Measurements from ENCODE around the gene SPECC1. TPM values are rescaled to one million over a fixed set of nuclear protein-coding genes. Genes with fewer than 3 reads are reported as not detected.

Gene SPECC1
- total RNA-seq, 2 donors from 2014 or later = 15.8 to 17.4 TPM

DNA sequence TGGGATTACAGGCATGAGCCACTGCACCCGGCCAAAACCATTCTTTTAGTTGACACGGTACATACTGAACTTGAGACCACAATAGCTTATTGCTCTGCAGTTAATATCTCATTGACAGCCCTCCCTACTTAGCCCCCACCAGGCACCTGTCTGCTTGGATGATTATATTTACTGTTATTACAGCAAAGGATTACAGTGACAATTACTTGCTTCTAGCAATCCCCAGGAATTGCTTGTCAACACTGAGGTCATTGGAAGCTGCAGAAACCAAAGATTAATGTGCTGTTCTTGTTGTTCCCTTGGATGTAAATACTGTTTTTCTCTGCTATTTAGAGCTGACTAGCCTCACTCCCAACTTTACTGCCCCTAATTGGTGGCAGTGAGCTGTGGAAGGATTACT lies 247.0 kb downstream of the SPECC1 start:
- TF ChIP-seq CTCF (IDR thresholded peaks at IDR 0.05) = no peak
- no peaks in the 10 kb centered on the region for H3K27me3 ChIP-seq
- H3K27ac ChIP-seq = no peak overlapping the region
- H3K9me3 ChIP-seq = no peaks in the 10 kb centered on the region
- intact Hi-C loops (cut with DNase I) = no loop called here
- H3K36me3 ChIP-seq (replicated peaks in 1 of 2; ENCODE audit: insufficient read depth in 1 of 2, low read depth in 2 of 2) = peaks cover 0 to 2% of the 10 kb centered on the region in 2 donors
- ATAC-seq (no peak), DNase-seq (no peak)
- no peak overlapping the region for H3K4me3 ChIP-seq
- WGBS, 2 donors = 90 to 98% methylated on average over 2 of the region's 2 CpGs
- no peaks in the 10 kb centered on the region for H3K4me1 ChIP-seq

GRCh38 chr17:20257008-20257407 lies 247.8 kb downstream of the SPECC1 start:
- no peak for ATAC-seq
- 61 to 67% methylated on average over 1 of the region's 1 CpG for WGBS, 2 donors
- intact Hi-C loops (cut with DNase I) = no loop called here

DNA sequence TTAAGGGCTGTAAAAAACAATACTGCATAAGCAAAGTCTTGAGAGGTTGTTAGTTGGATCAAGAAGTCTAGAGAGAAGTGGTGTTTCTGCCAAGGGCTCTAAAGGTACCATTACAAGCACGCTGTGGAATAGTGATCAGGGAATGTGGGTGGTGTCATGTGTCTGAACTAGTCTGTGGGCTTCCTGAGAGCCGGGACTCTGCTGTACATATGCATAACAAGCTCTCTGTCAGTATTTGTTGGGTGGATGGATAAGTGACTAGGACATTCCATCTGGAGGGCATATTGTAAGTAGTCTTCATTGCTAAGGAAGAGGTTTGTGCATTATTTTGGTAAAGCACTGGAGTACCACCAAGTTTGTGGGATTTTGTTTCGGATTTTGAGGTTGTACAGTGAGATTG lies 248.6 kb downstream of the SPECC1 start:
- H3K4me3 ChIP-seq = no peak overlapping the region
- TF ChIP-seq POLR2A (IDR thresholded peaks at IDR 0.05) (no peak), CTCF (IDR thresholded peaks at IDR 0.05) (no peak)
- WGBS, 2 donors = 89 to 91% methylated on average over 3 of the region's 3 CpGs

More at GRCh38 chr17:20257008-20257407, 247.8 kb downstream of the SPECC1 start:
- H3K27me3 ChIP-seq = no peaks in the 10 kb centered on the region
- H3K4me3 ChIP-seq = no peak overlapping the region
- DNase-seq = no peak
- H3K27ac ChIP-seq = no peak overlapping the region
- TF ChIP-seq POLR2A (IDR thresholded peaks at IDR 0.05) = no peak
- no peak for TF ChIP-seq CTCF (IDR thresholded peaks at IDR 0.05)
- peaks cover 0 to 2% of the 10 kb centered on the region in 2 donors for H3K36me3 ChIP-seq (replicated peaks in 1 of 2; ENCODE audit: insufficient read depth in 1 of 2, low read depth in 2 of 2)
- H3K4me1 ChIP-seq = no peaks in the 10 kb centered on the region
- H3K9me3 ChIP-seq = no peaks in the 10 kb centered on the region

DNA sequence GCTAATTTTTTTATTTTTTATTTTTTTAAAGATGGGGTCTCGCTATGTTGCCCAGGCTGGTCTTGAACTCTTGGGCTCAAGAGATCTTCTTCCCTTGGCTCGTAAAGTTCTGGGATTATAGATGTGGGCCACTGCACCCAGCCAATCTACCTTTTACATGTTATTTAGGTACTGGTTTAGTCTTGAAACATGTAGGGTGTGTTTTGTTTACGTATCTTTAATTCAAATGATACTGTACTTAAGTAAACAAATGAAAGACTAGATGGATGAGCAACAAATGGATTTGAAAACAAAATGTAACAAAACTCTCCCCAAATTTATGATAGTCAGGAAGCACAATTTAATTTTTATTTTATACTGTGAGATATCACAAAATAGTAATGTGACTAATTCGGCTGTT lies 250.5 kb downstream of the SPECC1 start:
- DNase-seq (no peak), ATAC-seq (no peak)
- H3K4me1 ChIP-seq = no peaks in the 10 kb centered on the region
- H3K9me3 ChIP-seq = no peaks in the 10 kb centered on the region
- no peak overlapping the region for H3K27ac ChIP-seq
- peaks cover 0 to 2% of the 10 kb centered on the region in 2 donors for H3K36me3 ChIP-seq (replicated peaks in 1 of 2; ENCODE audit: insufficient read depth in 1 of 2, low read depth in 2 of 2)
- no peak overlapping the region for H3K4me3 ChIP-seq
- intact Hi-C loops (cut with DNase I) = no loop called here
- no peak for TF ChIP-seq CTCF (IDR thresholded peaks at IDR 0.05)
- no peak for TF ChIP-seq POLR2A (IDR thresholded peaks at IDR 0.05)
- 92 to 95% methylated on average over 4 of the region's 4 CpGs for WGBS, 2 donors
- H3K27me3 ChIP-seq = no peaks in the 10 kb centered on the region

More for the DNA sequence above, 248.6 kb downstream of the SPECC1 start:
- no peak for ATAC-seq
- H3K36me3 ChIP-seq (replicated peaks in 1 of 2; ENCODE audit: insufficient read depth in 1 of 2, low read depth in 2 of 2) = peaks cover 0 to 2% of the 10 kb centered on the region in 2 donors
- no peak for DNase-seq
- intact Hi-C loops (cut with DNase I) = no loop called here
- no peaks in the 10 kb centered on the region for H3K27me3 ChIP-seq
- H3K27ac ChIP-seq = no peak overlapping the region
- H3K9me3 ChIP-seq = no peaks in the 10 kb centered on the region
- no peaks in the 10 kb centered on the region for H3K4me1 ChIP-seq

DNA sequence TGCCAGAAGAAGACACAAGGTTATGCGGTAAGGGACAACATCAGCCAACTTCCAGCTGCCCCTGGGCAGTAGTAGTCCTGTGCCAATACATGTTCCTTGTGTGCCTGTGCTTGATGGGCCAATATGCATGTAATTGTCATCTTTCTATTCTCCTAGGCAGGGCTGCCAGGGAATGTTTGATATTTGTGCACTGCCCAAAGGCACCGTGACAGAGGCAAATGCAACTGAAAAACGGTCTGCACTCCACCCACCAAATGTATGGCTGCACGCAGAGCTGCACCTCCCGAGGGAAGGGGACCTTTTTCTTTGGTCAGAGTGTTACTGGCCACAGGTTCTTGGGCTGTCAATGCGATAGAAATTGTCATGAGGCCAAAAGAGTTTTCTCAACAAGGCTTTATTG lies 251.1 kb downstream of the SPECC1 start:
- H3K36me3 ChIP-seq (replicated peaks in 1 of 2; ENCODE audit: insufficient read depth in 1 of 2, low read depth in 2 of 2) = peaks cover 0 to 2% of the 10 kb centered on the region in 2 donors
- ATAC-seq = no peak
- 87 to 89% methylated on average over 5 to 6 of the region's 6 CpGs for WGBS, 2 donors

More for the DNA sequence above, 251.1 kb downstream of the SPECC1 start:
- TF ChIP-seq POLR2A (IDR thresholded peaks at IDR 0.05) (no peak), CTCF (IDR thresholded peaks at IDR 0.05) (no peak)
- no peak for DNase-seq
- no peaks in the 10 kb centered on the region for H3K4me1 ChIP-seq
- H3K4me3 ChIP-seq = no peak overlapping the region
- no peaks in the 10 kb centered on the region for H3K27me3 ChIP-seq
- no peaks in the 10 kb centered on the region for H3K9me3 ChIP-seq
- intact Hi-C loops (cut with DNase I) = no loop called here
- no peak overlapping the region for H3K27ac ChIP-seq
